Tibial nerve (tissue), 4 donors: ENCODE measurements around the gene LHFPL2.

Source experiments
- CTCF ChIP-seq, 5 experiments: fragments of 200-600 bp in 3 of 5; fragments of 450-650 bp in 2 of 5; sonication (generic) in 3 of 5; IDR thresholded peaks; one replicate each; pipeline ENCODE4 v1.5.1; 2016 to 2019; ENCODE audit warnings: antibody characterized with exemption in 5 of 5, mild to moderate bottlenecking in 3 of 5, moderate library complexity in 2 of 5
- EP300 ChIP-seq, 2 donors: sonication (generic); formaldehyde crosslinking; IDR thresholded peaks; one replicate each; pipeline ENCODE4 v1.6.1; 2017; ENCODE audit warnings: antibody characterized with exemption in 2 of 2, mild to moderate bottlenecking in 1 of 2
- POLR2A ChIP-seq, 2 donors: fragments of 450-650 bp; IDR thresholded peaks; one replicate each; pipeline ENCODE4 v1.6.1; 2017; ENCODE audit warnings: antibody characterized with exemption in 2 of 2, mild to moderate bottlenecking in 2 of 2, moderate library complexity in 2 of 2

- TF ChIP-seq CTCF (IDR thresholded peaks at IDR 0.05) (no peak), POLR2A (IDR thresholded peaks at IDR 0.05) (no peak), EP300 (IDR thresholded peaks at IDR 0.05) (no peak)
Measured at GRCh38 chr5:78591972-78592700, 56.4 kb downstream of the LHFPL2 start.
